K562 (cell line): ENCODE results near the gene DAGLB. TPM values are rescaled to one million over a fixed set of nuclear protein-coding genes. Genes with fewer than 3 reads are reported as not detected.

Experiments used
- CBFA2T3 ChIP-seq: fragments of 450-650 bp; IDR thresholded peaks from 2 replicates; pipeline ENCODE4 v1.6.1; 2017
- CCNT2 ChIP-seq: IDR thresholded peaks from 2 replicates; pipeline ENCODE4 v1.6.1; 2011; ENCODE audit warnings: borderline replicate concordance, low read depth, mild to moderate bottlenecking, moderate library complexity, mixed read lengths, low read length; ENCODE audit not compliant: insufficient read length; ENCODE audit errors: extremely low read depth
- CTCF ChIP-seq, 3 experiments: IDR thresholded peaks in 2 of 3; conservative IDR thresholded peaks in 1 of 3; 2 replicates each; pipeline ENCODE4 v1.5.1; 2011 to 2012; ENCODE audit warnings: low read length in 3 of 3, mild to moderate bottlenecking in 3 of 3, control low read depth in 2 of 3, improper control_type of control experiment in 1 of 3, inconsistent platforms in 1 of 3, low read depth in 1 of 3, mixed read lengths in 1 of 3, moderate library complexity in 1 of 3; ENCODE audit not compliant: insufficient read depth in 2 of 3
- ETS1 ChIP-seq: conservative IDR thresholded peaks from 2 replicates; pipeline ENCODE4 v1.6.1; 2011; ENCODE audit warnings: low read depth, mild to moderate bottlenecking, low read length; ENCODE audit not compliant: control insufficient read depth
- ETV5 ChIP-seq: sonication (generic); formaldehyde crosslinking; IDR thresholded peaks from 2 replicates; pipeline ENCODE4 v1.4.0; 2020; ENCODE audit warnings: low read depth, mild to moderate bottlenecking, missing genetic modification reagents
- MYC ChIP-seq, 2 experiments: fragments of 250-450 bp in 1 of 2; sonication (Bioruptor Pico) in 1 of 2; IDR thresholded peaks; 2 replicates each; pipeline versions ENCODE4 v1.5.1 to v1.6.1; 2012 to 2021; ENCODE audit warnings: low read depth in 2 of 2, borderline replicate concordance in 1 of 2, improper control_type of control experiment in 1 of 2, low read length in 1 of 2, mild to moderate bottlenecking in 1 of 2, moderate library complexity in 1 of 2
- NR2F6 ChIP-seq: fragments of 450-650 bp; formaldehyde crosslinking; IDR thresholded peaks from 2 replicates; pipeline ENCODE4 v1.4.0; 2020; ENCODE audit warnings: mild to moderate bottlenecking
- SUPT5H ChIP-seq: fragments of 450-650 bp; IDR thresholded peaks from 2 replicates; pipeline ENCODE4 v1.6.1; 2016
- TBP ChIP-seq: optimal IDR thresholded peaks from 2 replicates; pipeline ENCODE3; 2011; ENCODE audit warnings: low read depth, low read length, improper control_type of control experiment
- TCF15 ChIP-seq: fragments of 250-450 bp; sonication (Bioruptor Pico); IDR thresholded peaks from 2 replicates; pipeline ENCODE4 v1.8.0; 2022; ENCODE audit warnings: moderate library complexity, mild to moderate bottlenecking, inconsistent platforms
- ZC3H11A ChIP-seq: IDR thresholded peaks from 2 replicates; pipeline ENCODE4 v1.6.1; 2012; ENCODE audit warnings: low read depth, low read length, improper control_type of control experiment
- ZNF3 ChIP-seq: fragments of 250-450 bp; sonication (Bioruptor Pico); IDR thresholded peaks from 2 replicates; pipeline ENCODE4 v1.5.0; 2021; ENCODE audit warnings: mild to moderate bottlenecking, moderate library complexity
- polyA plus RNA-seq, 8 experiments: library from polyadenylated mRNA; depleted of rRNA in 4 of 8; stranded (reverse) in 5 of 8; unstranded in 3 of 8; fragments of >200 nt; fragmentation: Nextera tagmentation in 2 of 8; fragmentation: Illumina TruSeq in 1 of 8; extraction: Ambion mirVana in 2 of 8; extraction: Trizol in 1 of 8; gene quantifications; 2 replicates each; pipeline versions ENCODE4 v1.2.1 to v1.2.3, GENCODE V29; 2011 to 2014; ENCODE audit warnings: inconsistent platforms in 1 of 8, missing spikeins in 1 of 8
- total RNA-seq, 7 experiments: library from RNA; depleted of rRNA in 6 of 7; stranded (reverse); fragments of >200 nt in 6 of 7; fragmentation: Illumina TruSeq in 2 of 7; extraction: Trizol in 2 of 7; gene quantifications; 2 replicates each; pipeline versions ENCODE4 v1.2.1 to v1.2.3, GENCODE V29; 2011 to 2021; ENCODE audit warnings: low replicate concordance in 1 of 7
- TF ChIP-seq, protein P1 (sequence below): sonication (generic); formaldehyde crosslinking; IDR thresholded peaks from 2 replicates; pipeline ENCODE4 v1.4.0; 2020; ENCODE audit warnings: mild to moderate bottlenecking, missing genetic modification reagents
- TF ChIP-seq, protein P2 (sequence below): sonication (generic); formaldehyde crosslinking; IDR thresholded peaks from 2 replicates; pipeline ENCODE4 v1.8.1; 2023; ENCODE audit warnings: mild to moderate bottlenecking, missing genetic modification reagents, moderate library complexity
- TF ChIP-seq, protein P3 (sequence below): sonication (generic); formaldehyde crosslinking; IDR thresholded peaks from 2 replicates; pipeline ENCODE4 v1.8.0; 2023; ENCODE audit warnings: mild to moderate bottlenecking, missing genetic modification reagents
- TF ChIP-seq, protein P4 (sequence below): fragments of 450-650 bp; formaldehyde crosslinking; IDR thresholded peaks from 2 replicates; pipeline ENCODE4 v1.4.0; 2022; ENCODE audit warnings: mild to moderate bottlenecking, moderate library complexity

The DAGLB gene
- total and polyA plus RNA-seq, 9 of the 15 experiments (the other 6 are each of a cell fraction or from before 2014, with no cell fraction given) = 0.92 to 16.4 (median 9.3) TPM

DNA sequence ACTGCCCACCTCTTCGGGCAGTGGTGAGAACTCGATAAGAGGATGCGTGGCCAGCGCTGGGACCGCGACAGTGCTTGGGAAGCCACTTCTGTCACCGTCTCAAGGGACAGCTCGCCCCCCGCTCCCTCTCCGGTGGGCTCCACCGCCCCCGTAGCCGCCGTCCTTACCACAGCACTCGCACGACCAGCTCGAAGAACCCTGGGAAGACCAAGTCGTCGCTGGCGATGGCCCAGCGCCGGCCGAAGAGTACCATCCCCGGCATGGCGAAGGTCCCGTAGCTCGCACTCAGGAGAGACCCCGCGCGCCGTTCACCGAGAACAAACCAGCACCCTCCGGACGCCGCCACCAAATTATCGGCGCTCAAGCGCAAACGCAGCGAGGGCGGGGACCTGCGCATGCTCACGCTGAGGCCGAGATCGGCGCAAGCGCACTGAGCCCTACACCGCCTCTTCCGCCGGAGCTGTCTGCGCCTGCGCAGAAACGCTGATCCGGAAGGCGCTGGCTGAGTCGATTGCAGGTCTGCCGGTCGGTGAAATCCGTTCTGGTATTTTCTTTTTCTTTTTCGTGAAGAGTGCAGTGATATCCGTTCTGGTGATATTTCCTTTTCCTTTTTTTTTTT, at the start of gene DAGLB (continued):
- TF ChIP-seq, protein P1, sequence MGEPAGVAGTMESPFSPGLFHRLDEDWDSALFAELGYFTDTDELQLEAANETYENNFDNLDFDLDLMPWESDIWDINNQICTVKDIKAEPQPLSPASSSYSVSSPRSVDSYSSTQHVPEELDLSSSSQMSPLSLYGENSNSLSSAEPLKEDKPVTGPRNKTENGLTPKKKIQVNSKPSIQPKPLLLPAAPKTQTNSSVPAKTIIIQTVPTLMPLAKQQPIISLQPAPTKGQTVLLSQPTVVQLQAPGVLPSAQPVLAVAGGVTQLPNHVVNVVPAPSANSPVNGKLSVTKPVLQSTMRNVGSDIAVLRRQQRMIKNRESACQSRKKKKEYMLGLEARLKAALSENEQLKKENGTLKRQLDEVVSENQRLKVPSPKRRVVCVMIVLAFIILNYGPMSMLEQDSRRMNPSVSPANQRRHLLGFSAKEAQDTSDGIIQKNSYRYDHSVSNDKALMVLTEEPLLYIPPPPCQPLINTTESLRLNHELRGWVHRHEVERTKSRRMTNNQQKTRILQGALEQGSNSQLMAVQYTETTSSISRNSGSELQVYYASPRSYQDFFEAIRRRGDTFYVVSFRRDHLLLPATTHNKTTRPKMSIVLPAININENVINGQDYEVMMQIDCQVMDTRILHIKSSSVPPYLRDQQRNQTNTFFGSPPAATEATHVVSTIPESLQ = 0 out of 2 replicates have a peak, but pooled peaks have one; percentile 31
- TF ChIP-seq ZC3H11A (no peak), TBP (peak; percentile 65), ETV5 (peak; percentile 7; the same call in 1 of the 2 replicates), CCNT2 (peak; percentile 40), SUPT5H (peak; percentile 90), NR2F6 (CRISPR knock-in tag) (no peak), ETS1 (peak; percentile 60; the same call in 1 of the 2 replicates), MYC (IDR thresholded peaks at IDR 0.05; ENCODE audit: low read depth, low read length) (no peak), MYC (CRISPR knock-in tag; IDR thresholded peaks at IDR 0.05; ENCODE audit: borderline replicate concordance, low read depth) (0 out of 2 replicates have a peak, but pooled peaks have one; percentile 65), CTCF (IDR thresholded peaks at IDR 0.05 in 2 of 3, conservative IDR thresholded peaks at IDR 0.05 in 1 of 3; ENCODE audit: insufficient read depth in 2 of 3, low read depth in 1 of 3, low read length in 3 of 3) (0 out of 6 replicates have a peak, but pooled peaks of 2 of the 3 experiments have one; percentile 5 to 7), CBFA2T3 (no peak), ZNF3 (CRISPR knock-in tag) (no peak), TCF15 (CRISPR knock-in tag) (no peak)
- TF ChIP-seq, protein P2, sequence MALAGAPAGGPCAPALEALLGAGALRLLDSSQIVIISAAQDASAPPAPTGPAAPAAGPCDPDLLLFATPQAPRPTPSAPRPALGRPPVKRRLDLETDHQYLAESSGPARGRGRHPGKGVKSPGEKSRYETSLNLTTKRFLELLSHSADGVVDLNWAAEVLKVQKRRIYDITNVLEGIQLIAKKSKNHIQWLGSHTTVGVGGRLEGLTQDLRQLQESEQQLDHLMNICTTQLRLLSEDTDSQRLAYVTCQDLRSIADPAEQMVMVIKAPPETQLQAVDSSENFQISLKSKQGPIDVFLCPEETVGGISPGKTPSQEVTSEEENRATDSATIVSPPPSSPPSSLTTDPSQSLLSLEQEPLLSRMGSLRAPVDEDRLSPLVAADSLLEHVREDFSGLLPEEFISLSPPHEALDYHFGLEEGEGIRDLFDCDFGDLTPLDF (CRISPR knock-in tag) = peak; percentile 67
- TF ChIP-seq, protein P3, sequence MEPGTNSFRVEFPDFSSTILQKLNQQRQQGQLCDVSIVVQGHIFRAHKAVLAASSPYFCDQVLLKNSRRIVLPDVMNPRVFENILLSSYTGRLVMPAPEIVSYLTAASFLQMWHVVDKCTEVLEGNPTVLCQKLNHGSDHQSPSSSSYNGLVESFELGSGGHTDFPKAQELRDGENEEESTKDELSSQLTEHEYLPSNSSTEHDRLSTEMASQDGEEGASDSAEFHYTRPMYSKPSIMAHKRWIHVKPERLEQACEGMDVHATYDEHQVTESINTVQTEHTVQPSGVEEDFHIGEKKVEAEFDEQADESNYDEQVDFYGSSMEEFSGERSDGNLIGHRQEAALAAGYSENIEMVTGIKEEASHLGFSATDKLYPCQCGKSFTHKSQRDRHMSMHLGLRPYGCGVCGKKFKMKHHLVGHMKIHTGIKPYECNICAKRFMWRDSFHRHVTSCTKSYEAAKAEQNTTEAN (CRISPR knock-in tag) = 0 out of 2 replicates have a peak, but pooled peaks have one; percentile 52
- TF ChIP-seq, protein P4, sequence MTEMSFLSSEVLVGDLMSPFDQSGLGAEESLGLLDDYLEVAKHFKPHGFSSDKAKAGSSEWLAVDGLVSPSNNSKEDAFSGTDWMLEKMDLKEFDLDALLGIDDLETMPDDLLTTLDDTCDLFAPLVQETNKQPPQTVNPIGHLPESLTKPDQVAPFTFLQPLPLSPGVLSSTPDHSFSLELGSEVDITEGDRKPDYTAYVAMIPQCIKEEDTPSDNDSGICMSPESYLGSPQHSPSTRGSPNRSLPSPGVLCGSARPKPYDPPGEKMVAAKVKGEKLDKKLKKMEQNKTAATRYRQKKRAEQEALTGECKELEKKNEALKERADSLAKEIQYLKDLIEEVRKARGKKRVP = no peak
